B cell (primary cell): ENCODE results near the gene JPT2. TPM values are rescaled to one million over a fixed set of nuclear protein-coding genes. Genes with fewer than 3 reads are reported as not detected.

Source experiments
- ATAC-seq: fragments of 200-7000 bp; cut with Tn5 transposase; one replicate; pipeline ENCODE4 v1.10.0; 2021; ENCODE audit warnings: low read depth, mild to moderate bottlenecking, moderate number of reproducible peaks, moderate library complexity
- CTCF ChIA-PET: fragments of 350-600 bp; sonication (Branson Sonifier 250); formaldehyde crosslinking; loops from one replicate; lab custom pipeline; 2021; ENCODE audit warnings: antibody characterized with exemption, inconsistent platforms; lab: Charles Lee
- POLR2A ChIA-PET: fragments of 350-600 bp; sonication (Branson Sonifier 250); formaldehyde crosslinking; loops from one replicate; lab custom pipeline; 2021; ENCODE audit warnings: antibody characterized with exemption; lab: Charles Lee
- DNase-seq: peaks from one replicate; pipeline ENCODE4 v3.0.0; 2013
- H2AFZ ChIP-seq: 2 replicates; pipeline ENCODE4 v1.6.1; 2012; ENCODE audit warnings: mild to moderate bottlenecking, low read depth, low read length; ENCODE audit not compliant: insufficient read depth, poor library complexity, severe bottlenecking
- H3K27ac ChIP-seq, 2 donors: 1 replicate in 1 of 2; 2 replicates in 1 of 2; pipeline ENCODE4 v1.5.1; 2012 to 2013; ENCODE audit warnings: low read length in 2 of 2, mild to moderate bottlenecking in 2 of 2, moderate library complexity in 1 of 2
- H3K27me3 ChIP-seq, 4 experiments: fragments of 200-600 bp in 1 of 4; sonication (generic) in 1 of 4; replicated peaks in 1 of 4; 1 replicate in 2 of 4; 2 replicates in 2 of 4; pipeline versions ENCODE4 v1.6.1 to v1.7.0; 2013 to 2016; ENCODE audit warnings: low read length in 3 of 4, mild to moderate bottlenecking in 2 of 4, mixed read lengths in 1 of 4, moderate library complexity in 1 of 4; ENCODE audit not compliant: insufficient read depth in 4 of 4, control insufficient read depth in 3 of 4; ENCODE audit errors: control extremely low read depth in 1 of 4
- H3K36me3 ChIP-seq, 2 experiments: replicated peaks in 1 of 2; 1 replicate in 1 of 2; 2 replicates in 1 of 2; pipeline versions ENCODE4 v1.6.1 to v1.7.1; 2013; ENCODE audit warnings: low read length in 1 of 2; ENCODE audit not compliant: insufficient read depth in 2 of 2, control insufficient read depth in 1 of 2; ENCODE audit errors: control extremely low read depth in 1 of 2, extremely low read depth in 1 of 2
- H3K4me1 ChIP-seq, 2 donors: fragments of 200-600 bp in 1 of 2; sonication (generic) in 1 of 2; 1 replicate in 1 of 2; 2 replicates in 1 of 2; pipeline versions ENCODE4 v1.5.1 to v1.6.1; 2013 to 2017; ENCODE audit warnings: low read length in 2 of 2; ENCODE audit not compliant: control insufficient read depth in 2 of 2, insufficient read depth in 2 of 2
- H3K4me2 ChIP-seq: replicated peaks from 2 replicates; pipeline ENCODE3; 2012; ENCODE audit warnings: mild to moderate bottlenecking, low read depth, low read length; ENCODE audit not compliant: poor library complexity, severe bottlenecking
- H3K4me3 ChIP-seq, 5 experiments: fragments of 200-600 bp in 1 of 5; sonication (generic) in 1 of 5; 1 replicate in 3 of 5; 2 replicates in 2 of 5; pipeline versions ENCODE4 v1.5.1 to v1.7.0; 2011 to 2016; ENCODE audit warnings: low read length in 4 of 5, mild to moderate bottlenecking in 4 of 5, low read depth in 2 of 5, control low read depth in 1 of 5, moderate library complexity in 1 of 5; ENCODE audit not compliant: insufficient read depth in 1 of 5; ENCODE audit errors: control extremely low read depth in 1 of 5, extremely low read depth in 1 of 5
- H3K79me2 ChIP-seq: fragments of 200-600 bp; sonication (generic); one replicate; pipeline ENCODE4 v1.6.0; 2016; ENCODE audit warnings: low read length; ENCODE audit not compliant: control insufficient read depth, insufficient read depth
- H3K9ac ChIP-seq: fragments of 200-600 bp; sonication (generic); 2 replicates; pipeline ENCODE4 v1.6.1; 2017; ENCODE audit warnings: mild to moderate bottlenecking, low read length, moderate library complexity
- H3K9me3 ChIP-seq, 3 donors: one replicate each; pipeline versions ENCODE4 v1.6.1 to v1.7.1; 2013; ENCODE audit warnings: low read length in 2 of 3; ENCODE audit not compliant: control insufficient read depth in 2 of 3, insufficient read depth in 1 of 3; ENCODE audit errors: control extremely low read depth in 1 of 3
- H4K20me1 ChIP-seq: 2 replicates; pipeline ENCODE4 v1.6.0; 2012; ENCODE audit warnings: mild to moderate bottlenecking, low read length; ENCODE audit not compliant: insufficient read depth, control insufficient read depth, poor library complexity, severe bottlenecking
- H3K27ac Mint-ChIP-seq: one replicate; pipeline ENCODE4 v1.8.0; 2021; ENCODE audit warnings: mixed read lengths
- H3K27me3 Mint-ChIP-seq: one replicate; pipeline ENCODE4 v1.8.0; 2021; ENCODE audit warnings: mixed read lengths
- H3K4me1 Mint-ChIP-seq: one replicate; pipeline ENCODE4 v1.8.0; 2021; ENCODE audit warnings: mixed read lengths
- H3K4me3 Mint-ChIP-seq: one replicate; pipeline ENCODE4 v1.8.0; 2021; ENCODE audit warnings: mixed read lengths
- H3K9me3 Mint-ChIP-seq: one replicate; pipeline ENCODE4 v1.8.0; 2022; ENCODE audit warnings: mixed read lengths; ENCODE audit not compliant: insufficient read depth
- EZH2 ChIP-seq: IDR thresholded peaks from 2 replicates; pipeline ENCODE4 v1.6.1; 2012; ENCODE audit warnings: borderline replicate concordance, low read depth, mild to moderate bottlenecking, moderate library complexity, low read length; ENCODE audit not compliant: insufficient read depth, poor library complexity, severe bottlenecking
- WGBS: methylation state at CpG from one replicate; pipeline ENCODE4 v1.1.5; 2013; ENCODE audit warnings: missing lambda C conversion rate; ENCODE audit not compliant: insufficient coverage; 5-methylcytosine and 5-hydroxymethylcytosine counted together
- intact Hi-C: fragments of 100-400 bp; cut with micrococcal nuclease; formaldehyde crosslinking; loops from one replicate; pipeline ENCODE4 v1.10.0; 2022
- polyA plus RNA-seq: library from polyadenylated mRNA; depleted of rRNA; stranded (reverse); fragments of >200 nt; gene quantifications from 2 replicates; pipeline ENCODE4 v1.2.3, GENCODE V29; 2012
- total RNA-seq, 2 donors: library from RNA; stranded (reverse); fragments of 120-200 nt in 1 of 2; gene quantifications; 1 replicate in 1 of 2; 2 replicates in 1 of 2; pipeline versions ENCODE4 v1.2.3 to v1.2.4, GENCODE V29; 2013 to 2022
- TF ChIP-seq, protein P1 (sequence below): fragments of 200-600 bp; IDR thresholded peaks from one replicate; pipeline ENCODE4 v1.8.0; 2022; ENCODE audit warnings: antibody characterized with exemption, mild to moderate bottlenecking

The JPT2 gene
- total and polyA plus RNA-seq, 2 donors (not counting 1 experiment from before 2014, with no cell fraction given) = 10.7 to 45.7 TPM

DNA sequence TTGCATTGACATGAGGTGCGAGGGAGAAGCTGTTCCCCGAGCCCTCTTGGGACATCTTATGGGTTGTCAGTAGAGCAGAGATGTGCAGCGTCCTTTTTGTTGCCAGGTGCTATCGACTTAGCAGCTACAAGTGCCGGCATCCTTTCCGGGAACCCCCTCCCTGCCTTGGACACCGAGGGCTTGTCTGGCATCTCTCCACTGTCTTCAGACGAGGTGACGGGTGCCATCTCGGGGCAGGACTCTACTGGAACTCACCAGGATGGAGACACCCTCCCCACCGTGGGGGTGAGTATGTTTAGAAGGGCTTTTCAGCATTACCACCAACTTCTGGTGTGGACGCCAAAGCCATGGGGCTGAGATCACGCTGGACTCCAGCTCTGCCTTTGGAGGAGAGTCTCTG lies 11.8 kb upstream of the JPT2 start:
- Mint-ChIP-seq H3K9me3 (no peaks in the 10 kb centered on the region), H3K27me3 (no peaks in the 10 kb centered on the region), H3K4me3 (no peak overlapping the region), H3K4me1 (no peaks in the 10 kb centered on the region), H3K27ac (no peak overlapping the region)
- Histone ChIP-seq H3K9ac (no peak overlapping the region), H3K27me3 (no peaks in the 10 kb centered on the region), H3K79me2 (no peaks in the 10 kb centered on the region), H3K4me2 (no peak overlapping the region), H3K4me3 (no peak overlapping the region), H3K27ac (no peak overlapping the region), H4K20me1 (no peaks in the 10 kb centered on the region), H3K4me1 (no peaks in the 10 kb centered on the region), H2AFZ (no peak overlapping the region), H3K9me3 (no peaks in the 10 kb centered on the region), H3K36me3 (peaks cover 10 to 85% of the 10 kb centered on the region in 2 experiments)
- ATAC-seq (no peak), DNase-seq (no peak)
- intact Hi-C loops = no loop called here
- CTCF ChIA-PET = no interaction called here
- 96% methylated on average over 11 of the region's 13 CpGs for WGBS
- TF ChIP-seq EZH2 = no peak
- TF ChIP-seq, protein P1, sequence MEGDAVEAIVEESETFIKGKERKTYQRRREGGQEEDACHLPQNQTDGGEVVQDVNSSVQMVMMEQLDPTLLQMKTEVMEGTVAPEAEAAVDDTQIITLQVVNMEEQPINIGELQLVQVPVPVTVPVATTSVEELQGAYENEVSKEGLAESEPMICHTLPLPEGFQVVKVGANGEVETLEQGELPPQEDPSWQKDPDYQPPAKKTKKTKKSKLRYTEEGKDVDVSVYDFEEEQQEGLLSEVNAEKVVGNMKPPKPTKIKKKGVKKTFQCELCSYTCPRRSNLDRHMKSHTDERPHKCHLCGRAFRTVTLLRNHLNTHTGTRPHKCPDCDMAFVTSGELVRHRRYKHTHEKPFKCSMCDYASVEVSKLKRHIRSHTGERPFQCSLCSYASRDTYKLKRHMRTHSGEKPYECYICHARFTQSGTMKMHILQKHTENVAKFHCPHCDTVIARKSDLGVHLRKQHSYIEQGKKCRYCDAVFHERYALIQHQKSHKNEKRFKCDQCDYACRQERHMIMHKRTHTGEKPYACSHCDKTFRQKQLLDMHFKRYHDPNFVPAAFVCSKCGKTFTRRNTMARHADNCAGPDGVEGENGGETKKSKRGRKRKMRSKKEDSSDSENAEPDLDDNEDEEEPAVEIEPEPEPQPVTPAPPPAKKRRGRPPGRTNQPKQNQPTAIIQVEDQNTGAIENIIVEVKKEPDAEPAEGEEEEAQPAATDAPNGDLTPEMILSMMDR = no peak
- POLR2A ChIA-PET = no interaction called here

DNA sequence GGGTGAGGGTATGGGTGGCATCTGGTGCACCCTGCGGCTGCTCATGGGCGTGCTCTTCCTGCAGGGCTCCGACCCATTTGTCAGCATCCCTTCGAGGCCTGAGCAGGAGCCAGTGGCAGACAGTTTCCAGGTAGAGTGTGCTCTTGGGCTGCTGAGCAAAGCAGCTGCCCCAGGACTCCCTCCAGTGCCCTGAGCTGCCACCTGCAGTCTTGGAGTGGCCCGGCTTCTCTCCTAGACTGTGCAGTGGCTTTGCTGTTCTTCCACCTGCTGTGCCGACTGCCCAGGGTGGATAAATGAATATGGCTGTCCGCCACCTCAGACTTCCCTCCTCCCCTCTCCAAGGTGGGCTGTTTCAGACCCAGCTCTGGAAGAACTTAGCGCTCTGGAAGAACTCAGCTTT lies 10.8 kb upstream of the JPT2 start:
- H3K27me3 Mint-ChIP-seq = no peaks in the 10 kb centered on the region
- WGBS = 98% methylated on average over 4 of the region's 8 CpGs
- Histone ChIP-seq H3K27ac (no peak overlapping the region), H3K36me3 (peaks cover 4 to 84% of the 10 kb centered on the region in 2 experiments), H3K27me3 (no peaks in the 10 kb centered on the region), H4K20me1 (no peaks in the 10 kb centered on the region), H3K4me2 (no peak overlapping the region), H2AFZ (no peak overlapping the region), H3K4me3 (no peak overlapping the region), H3K9me3 (no peaks in the 10 kb centered on the region), H3K9ac (no peak overlapping the region), H3K79me2 (no peaks in the 10 kb centered on the region), H3K4me1 (no peaks in the 10 kb centered on the region)
- H3K4me1 Mint-ChIP-seq = no peaks in the 10 kb centered on the region
- ATAC-seq (no peak), DNase-seq (no peak)
- H3K9me3 Mint-ChIP-seq = no peaks in the 10 kb centered on the region
- H3K27ac Mint-ChIP-seq = no peak overlapping the region
- H3K4me3 Mint-ChIP-seq = no peak overlapping the region
- CTCF ChIA-PET = interaction anchor here (2.0 kb wide), 1 partner anchor 11 kb away, joined by 6 read pairs; the partner anchor contains the start of gene JPT2
- POLR2A ChIA-PET = no interaction called here
- TF ChIP-seq EZH2 = no peak
- TF ChIP-seq, protein P1 = no peak
- intact Hi-C loops = no loop called here
